SK-N-MC (cell line): ENCODE results near the gene PEX14.
A peak's percentile ranks its signal among the peaks of the same experiment; 100 is the strongest.

Source experiments
- DNase-seq: peaks from one replicate; pipeline ENCODE4 v3.0.0-alpha.2; 2011; ENCODE audit warnings: low read depth, low spot score
- H3K27ac ChIP-seq: fragments of 200-600 bp; sonication (generic); 2 replicates; pipeline ENCODE4 v1.5.1; 2016; ENCODE audit warnings: mixed run types
- H3K36me3 ChIP-seq: fragments of 200-600 bp; sonication (generic); 2 replicates; pipeline ENCODE4 v1.6.1; 2017; ENCODE audit warnings: antibody characterized with exemption, low read length, mixed read lengths; ENCODE audit not compliant: insufficient read depth
- H3K4me3 ChIP-seq: fragments of 200-600 bp; sonication (generic); 2 replicates; pipeline ENCODE4 v1.5.1; 2016
- H3K9ac ChIP-seq: fragments of 200-600 bp; sonication (generic); 2 replicates; pipeline ENCODE4 v1.8.0; 2017; ENCODE audit warnings: mixed run types, mixed read lengths; ENCODE audit not compliant: insufficient read length
- H3K9me3 ChIP-seq: fragments of 200-600 bp; sonication (generic); 2 replicates; pipeline ENCODE4 v1.6.1; 2017; ENCODE audit warnings: low read depth, mild to moderate bottlenecking, antibody characterized with exemption, low read length, moderate library complexity, mixed read lengths
- EZH2 ChIP-seq: fragments of 200-600 bp; sonication (generic); IDR thresholded peaks from one replicate; pipeline ENCODE4 v1.6.1; 2017; ENCODE audit warnings: antibody characterized with exemption
- FOXP2 ChIP-seq: optimal IDR thresholded peaks from 2 replicates; pipeline ENCODE3; 2011; ENCODE audit warnings: mild to moderate bottlenecking, moderate library complexity; ENCODE audit not compliant: insufficient read depth; ENCODE audit errors: extremely low read length, control extremely low read depth
- POLR2AphosphoS5 ChIP-seq: IDR thresholded peaks from 2 replicates; pipeline ENCODE4 v1.6.1; 2012; ENCODE audit warnings: mild to moderate bottlenecking, low read depth, low read length, borderline replicate concordance

The PEX14 gene

GRCh38 chr1:10674700-10675609, 200.2 kb downstream of the PEX14 start:
- Histone ChIP-seq H3K4me3 (no peak overlapping the region), H3K9me3 (no peaks in the 10 kb centered on the region), H3K36me3 (no peaks in the 10 kb centered on the region), H3K9ac (no peak overlapping the region), H3K27ac (no peak overlapping the region)
- TF ChIP-seq EZH2 (no peak), POLR2AphosphoS5 (no peak), FOXP2 (no peak)
- DNase-seq, result no peak

GRCh38 chr1:10675813-10676212, 201.1 kb downstream of the PEX14 start:
- H3K9me3 ChIP-seq, result no peaks in the 10 kb centered on the region
- DNase-seq, result no peak
- no peak overlapping the region for H3K4me3 ChIP-seq
- H3K27ac ChIP-seq, result no peak overlapping the region
- no peak overlapping the region for H3K9ac ChIP-seq
- TF ChIP-seq POLR2AphosphoS5, result no peak
- TF ChIP-seq EZH2, result no peak
- no peak for TF ChIP-seq FOXP2
- no peaks in the 10 kb centered on the region for H3K36me3 ChIP-seq

DNA sequence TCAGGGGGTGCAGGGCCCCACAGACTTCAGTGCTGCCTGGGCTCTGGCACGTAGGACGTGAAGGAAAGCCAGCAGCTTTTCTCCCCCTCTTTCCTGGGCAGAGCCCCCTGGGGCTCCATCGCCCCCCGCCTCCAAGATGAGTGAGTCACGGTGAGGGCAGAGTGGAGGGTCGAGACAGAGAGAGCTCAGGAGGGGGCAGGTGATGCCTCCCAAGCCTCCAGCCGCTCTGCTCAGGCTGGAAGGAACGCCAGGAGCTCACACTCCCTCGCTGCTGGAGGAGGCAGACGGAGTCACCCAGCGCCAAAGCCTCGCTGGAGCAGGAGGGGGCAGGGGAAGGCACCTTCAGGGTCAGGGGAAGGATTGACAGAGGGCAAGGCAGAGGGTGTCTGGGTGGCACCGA, 202.2 kb downstream of the PEX14 start:
- H3K36me3 ChIP-seq, result no peaks in the 10 kb centered on the region
- no peaks in the 10 kb centered on the region for H3K9me3 ChIP-seq
- no peak overlapping the region for H3K9ac ChIP-seq
- H3K4me3 ChIP-seq, result no peak overlapping the region
- H3K27ac ChIP-seq, result no peak overlapping the region
- no peak for TF ChIP-seq POLR2AphosphoS5
- TF ChIP-seq EZH2, result no peak
- no peak for TF ChIP-seq FOXP2
- no peak for DNase-seq

GRCh38 chr1:10677491-10678391, 203.0 kb downstream of the PEX14 start:
- TF ChIP-seq EZH2, result no peak
- no peak overlapping the region for H3K9ac ChIP-seq
- no peaks in the 10 kb centered on the region for H3K9me3 ChIP-seq
- no peak overlapping the region for H3K4me3 ChIP-seq
- DNase-seq, result no peak
- H3K27ac ChIP-seq, result no peak overlapping the region
- no peaks in the 10 kb centered on the region for H3K36me3 ChIP-seq

GRCh38 chr1:10678402-10678801, 203.7 kb downstream of the PEX14 start:
- DNase-seq, result no peak
- Histone ChIP-seq H3K9ac (no peak overlapping the region), H3K36me3 (no peaks in the 10 kb centered on the region), H3K4me3 (no peak overlapping the region), H3K9me3 (no peaks in the 10 kb centered on the region), H3K27ac (no peak overlapping the region; the same call in 1 of the 2 replicates)
- TF ChIP-seq FOXP2 (no peak), EZH2 (no peak), POLR2AphosphoS5 (no peak)

- Histone ChIP-seq H3K9me3 (no peaks in the 10 kb centered on the region), H3K4me3 (no peak overlapping the region), H3K36me3 (no peaks in the 10 kb centered on the region), H3K27ac (no peak overlapping the region; the same call in 1 of the 2 replicates), H3K9ac (no peak overlapping the region)
- TF ChIP-seq FOXP2 (no peak), EZH2 (no peak), POLR2AphosphoS5 (no peak)
- DNase-seq, result no peak
Observed at GRCh38 chr1:10678852-10679251, 204.1 kb downstream of the PEX14 start.

DNA sequence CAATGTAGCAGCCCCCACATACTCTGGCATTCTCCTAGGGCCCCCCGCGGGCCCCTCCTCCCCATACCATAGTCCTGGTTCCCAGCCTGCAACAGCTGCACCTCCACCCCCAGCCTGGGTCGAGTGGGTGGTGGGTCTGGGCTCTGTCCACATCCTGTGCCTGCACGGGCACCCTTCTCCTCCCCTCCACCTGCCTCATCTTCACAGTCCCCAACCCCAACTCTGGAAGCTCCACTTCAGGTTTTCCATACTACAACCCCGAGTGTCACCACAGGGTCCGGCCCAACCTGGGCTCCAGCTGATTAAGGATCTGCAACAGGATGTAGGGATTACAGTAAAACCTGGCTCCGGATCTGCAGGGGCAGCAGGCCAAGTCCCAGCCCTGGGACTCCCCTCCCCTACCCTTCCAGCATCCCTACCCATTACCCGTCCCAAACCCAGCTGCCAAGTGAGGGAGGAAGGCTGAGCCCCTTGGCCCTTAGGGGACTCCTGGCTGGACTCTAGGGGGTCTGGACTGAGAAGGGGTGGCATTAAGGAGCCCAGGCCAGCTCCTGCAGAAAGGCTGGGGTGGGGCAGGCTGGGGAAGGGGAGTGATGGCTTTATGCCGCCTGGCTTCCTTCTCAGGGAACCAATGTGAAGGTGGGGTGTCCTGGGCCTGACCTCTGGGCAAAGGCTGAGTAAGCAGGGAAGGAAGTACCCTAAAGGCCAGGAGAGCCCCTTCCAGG, 204.9 kb downstream of the PEX14 start:
- DNase-seq, result peak; percentile 50
- Histone ChIP-seq H3K9ac (no peak overlapping the region), H3K36me3 (no peaks in the 10 kb centered on the region), H3K9me3 (no peaks in the 10 kb centered on the region), H3K4me3 (no peak overlapping the region), H3K27ac (no peak overlapping the region)
- TF ChIP-seq FOXP2, result no peak
- TF ChIP-seq EZH2, result no peak
- no peak for TF ChIP-seq POLR2AphosphoS5
